ENCODE results near the gene PCYOX1L. TPM values are rescaled to one million over a fixed set of nuclear protein-coding genes. Genes with fewer than 3 reads are reported as not detected.

PCYOX1L gene
- total and polyA plus RNA-seq, 2 of the 8 experiments (the other 6 are each of a cell fraction or from before 2014, with no cell fraction given): 6.8 to 17.2 TPM

- no peak for FAIRE-seq
- H4K20me1 ChIP-seq (replicated peaks in 1 of 2; ENCODE audit: control insufficient read depth in 1 of 2, insufficient read depth in 2 of 2, low read length in 2 of 2): no peaks in the 10 kb centered on the region
- H3K79me1 ChIP-seq (ENCODE audit: low read depth, low read length): no peaks in the 10 kb centered on the region
- no peak overlapping the region for H4K91ac ChIP-seq (replicated peaks; ENCODE audit: insufficient read length, low read length)
- H4K5ac ChIP-seq (ENCODE audit: insufficient read length, low read depth, low read length): no peak overlapping the region
- no peak overlapping the region for H3K18ac ChIP-seq (ENCODE audit: extremely low read depth, low read length)
- no peak overlapping the region for H3K14ac ChIP-seq (ENCODE audit: insufficient read length)
- DNase-seq (ENCODE audit: low read depth in 1 of 2, low spot score in 2 of 2): no peak
- H3K4me3 ChIP-seq (ENCODE audit: extremely low read depth in 1 of 4, insufficient read depth in 2 of 4, low read depth in 3 of 4, low read length in 4 of 4): no peak overlapping the region
- no peak overlapping the region for H2BK15ac ChIP-seq (ENCODE audit: low read length)
- no peak overlapping the region for H3K27ac ChIP-seq (ENCODE audit: low read depth, low read length)
- no peaks in the 10 kb centered on the region for H3K79me2 ChIP-seq (ENCODE audit: control insufficient read depth in 1 of 2, insufficient read depth in 2 of 2, low read length in 2 of 2)
- no peak overlapping the region for H2BK120ac ChIP-seq (replicated peaks; ENCODE audit: low read depth, low read length)
- H4K8ac ChIP-seq (ENCODE audit: extremely low read depth, insufficient read depth, low read length): no peak overlapping the region
- no peak overlapping the region for H2AK5ac ChIP-seq (ENCODE audit: low read depth, low read length)
- H3K4me2 ChIP-seq (ENCODE audit: insufficient read depth in 1 of 2, low read depth in 2 of 2, low read length in 2 of 2): no peak overlapping the region
- H3K9me3 ChIP-seq (ENCODE audit: insufficient read depth in 2 of 2, low read depth in 1 of 2, low read length in 1 of 2): no peaks in the 10 kb centered on the region
- no peaks in the 10 kb centered on the region for H3K23me2 ChIP-seq (ENCODE audit: low read depth, low read length)
- no peak overlapping the region for H3K9ac ChIP-seq (replicated peaks in 1 of 4; ENCODE audit: extremely low read depth in 1 of 4, low read depth in 3 of 4, low read length in 3 of 4)
- H3K56ac ChIP-seq (replicated peaks; ENCODE audit: insufficient read length, low read depth, low read length): no peak overlapping the region
- 93% methylated on average over 12 of the region's 12 CpGs; no CpG with 5 or more reads in 1 of the 2 experiments for WGBS, 2 experiments (ENCODE audit: extremely low coverage in 1 of 2, insufficient coverage in 1 of 2, insufficient read length in 1 of 2, insufficient replicate concordance in 2 of 2, low coverage in 1 of 2, low lambda C conversion rate in 2 of 2, missing lambda C conversion rate in 1 of 2)
- H3K27me3 ChIP-seq (replicated peaks in 1 of 4; ENCODE audit: control insufficient read depth in 3 of 4, extremely low read depth in 1 of 4, insufficient read depth in 3 of 4, low read length in 3 of 4): no peaks in the 10 kb centered on the region
- CTCF ChIA-PET (ENCODE audit: partially characterized antibody): interaction anchor here (0.9 to 15.4 kb wide), 10 partner anchors 14 to 42 kb away, joined by 3 to 315 read pairs (median 8); no protein-coding TSS in a partner anchor
- POLR2A ChIA-PET (ENCODE audit: partially characterized antibody): interaction anchor here (1.1 to 2.7 kb wide), 3 partner anchors 12 to 84 kb away, joined by 3 to 11 read pairs (median 4); no protein-coding TSS in a partner anchor
- no peak overlapping the region for H2BK12ac ChIP-seq (ENCODE audit: low read depth, low read length)
- TF ChIP-seq USF2 (IDR thresholded peaks at IDR 0.05; ENCODE audit: low read length) (no peak), ATF3 (IDR thresholded peaks at IDR 0.05; ENCODE audit: insufficient read depth, low read depth, low read length) (no peak), KDM1A (IDR thresholded peaks at IDR 0.05; ENCODE audit: borderline replicate concordance, low read length) (peak; percentile 34; the same call in 1 of the 2 replicates)
- H3K23ac ChIP-seq (ENCODE audit: insufficient read length): no peak overlapping the region
- H3K36me3 ChIP-seq (ENCODE audit: control insufficient read depth in 2 of 4, insufficient read depth in 4 of 4, low read length in 3 of 4): no peaks in the 10 kb centered on the region
- H2BK5ac ChIP-seq (ENCODE audit: low read depth, low read length): no peak overlapping the region
- peaks cover 0 to 10% (median 5%) of the 10 kb centered on the region in 4 experiments; a peak in 4 of 7 replicates for H3K4me1 ChIP-seq (replicated peaks in 1 of 4; ENCODE audit: control insufficient read depth in 3 of 4, insufficient read depth in 4 of 4, low read length in 3 of 4)
- H3K4ac ChIP-seq (replicated peaks; ENCODE audit: insufficient read length, low read depth, low read length): no peak overlapping the region
- no peak overlapping the region for H2AFZ ChIP-seq (ENCODE audit: low read length)
- no peak overlapping the region; the same call in 1 of the 2 replicates for H2BK20ac ChIP-seq (ENCODE audit: low read length)
Measured at GRCh38 chr5:149408252-149409099, 50.6 kb downstream of the PCYOX1L start.
